Muscle layer of colon (tissue), 2 donors: ENCODE measurements around the gene FBXO8.

Experiments used
- H3K27ac ChIP-seq: one replicate; pipeline ENCODE4 v1.7.0; 2013; ENCODE audit warnings: low read depth, mild to moderate bottlenecking, low read length, moderate library complexity
- H3K27me3 ChIP-seq, 2 donors: one replicate each; pipeline ENCODE4 v1.7.0; 2013; ENCODE audit warnings: low read length in 2 of 2, mild to moderate bottlenecking in 2 of 2; ENCODE audit not compliant: insufficient read depth in 2 of 2, control insufficient read depth in 1 of 2
- H3K36me3 ChIP-seq: one replicate; pipeline ENCODE4 v1.7.0; 2013; ENCODE audit warnings: mild to moderate bottlenecking, low read length; ENCODE audit not compliant: insufficient read depth
- H3K4me1 ChIP-seq: one replicate; pipeline ENCODE4 v1.7.0; 2013; ENCODE audit warnings: mild to moderate bottlenecking, low read length; ENCODE audit not compliant: insufficient read depth
- H3K4me3 ChIP-seq, 2 donors: one replicate each; pipeline ENCODE4 v1.7.0; 2013; ENCODE audit warnings: low read length in 2 of 2, low read depth in 1 of 2, mild to moderate bottlenecking in 1 of 2, moderate library complexity in 1 of 2
- H3K9ac ChIP-seq: one replicate; pipeline ENCODE4 v1.7.0; 2013; ENCODE audit warnings: low read length
- H3K9me3 ChIP-seq: one replicate; pipeline ENCODE4 v1.7.0; 2013; ENCODE audit warnings: mild to moderate bottlenecking, low read length
- donor health status: abdominal sarcoma.
- donor health status: Adenocarcinoma of cecum.

Gene FBXO8

DNA sequence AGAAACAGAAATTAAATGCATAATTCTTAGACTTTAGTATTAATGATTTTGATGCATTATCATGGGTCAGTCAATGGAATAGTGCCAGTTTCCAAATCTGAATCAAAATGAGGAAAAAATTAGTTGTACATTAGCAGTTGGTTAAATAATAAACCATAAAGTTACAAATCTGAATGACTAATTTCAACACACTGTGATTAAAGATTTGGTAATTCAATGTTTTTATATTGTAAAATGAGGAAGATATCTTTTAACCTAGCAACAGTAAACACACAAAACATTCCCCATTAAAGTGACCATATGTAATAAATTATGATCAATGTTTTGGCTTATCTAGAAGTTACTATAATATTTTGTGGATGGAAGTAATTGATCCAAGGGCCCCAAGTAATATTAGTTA lies 1.6 kb downstream of the FBXO8 start:
- peak overlapping the region in 1 of 2 donors; percentile 89 for H3K4me3 ChIP-seq
- H3K27me3 ChIP-seq = no peaks in the 10 kb centered on the region
- H3K36me3 ChIP-seq = peaks cover 7% of the 10 kb centered on the region
- H3K9me3 ChIP-seq = no peaks in the 10 kb centered on the region
- no peak overlapping the region for H3K9ac ChIP-seq
- H3K27ac ChIP-seq = no peak overlapping the region
- peaks cover 36% of the 10 kb centered on the region for H3K4me1 ChIP-seq

DNA sequence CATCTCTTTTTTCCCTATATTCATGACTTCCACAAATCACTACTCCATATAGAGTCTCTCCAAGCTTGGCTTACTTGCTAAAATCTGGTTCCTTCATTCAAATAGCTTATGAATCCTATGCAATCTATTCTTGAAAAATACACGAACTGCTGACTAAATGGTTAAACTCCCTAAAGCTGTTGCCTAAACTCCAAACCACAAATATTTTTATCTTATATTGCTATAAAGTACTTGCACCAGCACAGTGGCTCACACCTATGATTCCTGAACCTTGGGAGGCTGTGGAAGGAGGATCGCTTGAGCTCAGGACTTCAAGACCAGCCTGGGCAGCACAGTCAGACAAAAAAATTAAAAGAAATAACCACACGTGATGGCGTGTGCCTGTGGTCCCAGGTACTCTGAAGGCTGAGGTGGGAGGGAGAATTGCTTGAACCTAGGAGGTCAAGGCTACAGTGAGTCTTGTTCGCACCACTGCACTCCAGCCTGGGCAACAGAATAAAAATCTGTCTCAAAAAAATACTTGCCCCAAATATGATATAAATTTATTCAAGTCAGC lies 2.2 kb downstream of the FBXO8 start:
- H3K4me3 ChIP-seq = no peak overlapping the region
- H3K36me3 ChIP-seq = peaks cover 7% of the 10 kb centered on the region
- peaks cover 36% of the 10 kb centered on the region for H3K4me1 ChIP-seq
- H3K9ac ChIP-seq = no peak overlapping the region
- H3K27ac ChIP-seq = no peak overlapping the region
- no peaks in the 10 kb centered on the region for H3K9me3 ChIP-seq
- no peaks in the 10 kb centered on the region for H3K27me3 ChIP-seq

DNA sequence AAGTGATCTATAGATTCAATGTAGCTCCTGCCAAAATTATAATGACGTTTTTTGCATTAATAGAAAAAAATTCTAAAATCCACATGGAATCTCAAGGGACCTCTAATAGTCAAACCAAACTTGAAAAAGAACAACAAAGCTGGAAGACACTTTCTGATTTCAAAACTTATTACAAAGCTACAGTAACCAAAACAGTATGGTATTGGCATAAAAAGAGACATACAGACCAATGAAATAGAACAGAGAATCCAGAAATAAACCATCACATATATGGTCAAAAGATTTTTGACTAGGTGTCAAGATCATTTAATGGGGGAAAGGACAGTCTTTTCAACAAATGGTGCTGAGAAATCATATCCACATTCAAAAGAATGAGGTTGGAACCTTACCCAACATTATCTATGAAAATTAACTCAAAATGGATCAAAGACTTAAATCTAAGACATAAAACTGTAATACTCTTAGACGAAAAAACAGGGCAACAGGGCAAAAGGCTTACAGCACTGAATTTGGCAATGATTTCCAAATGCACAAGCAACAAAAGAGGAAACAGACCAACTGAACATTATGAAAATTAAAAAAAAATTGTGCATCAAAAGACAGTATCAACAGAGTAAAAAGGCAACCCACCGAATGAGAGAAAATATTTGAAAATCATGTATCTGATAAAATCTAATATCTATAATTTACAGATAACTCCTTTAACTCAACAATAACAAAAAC lies 3.9 kb downstream of the FBXO8 start:
- Histone ChIP-seq H3K36me3 (peaks cover 7% of the 10 kb centered on the region), H3K9me3 (no peaks in the 10 kb centered on the region), H3K27me3 (no peaks in the 10 kb centered on the region), H3K4me3 (no peak overlapping the region), H3K4me1 (peaks cover 22% of the 10 kb centered on the region), H3K9ac (no peak overlapping the region), H3K27ac (no peak overlapping the region)

DNA sequence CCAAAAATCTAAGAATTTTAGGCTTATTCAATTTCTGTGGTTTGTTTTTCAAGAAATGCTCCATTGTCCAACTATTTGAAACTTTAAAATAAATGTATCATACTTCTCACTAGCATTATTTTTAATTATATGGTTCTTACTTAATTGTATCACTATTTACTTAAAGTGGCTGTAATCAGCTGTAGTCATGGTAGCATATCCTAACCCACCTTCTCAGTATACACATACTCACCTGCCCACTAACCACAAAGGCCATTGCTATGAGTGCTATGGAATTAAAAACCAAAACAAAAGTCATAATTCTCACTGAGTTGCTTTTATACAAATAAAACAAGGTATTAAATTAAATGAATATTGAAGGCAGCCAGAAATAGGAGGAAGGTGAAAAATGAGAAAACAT lies 5.0 kb downstream of the FBXO8 start:
- Histone ChIP-seq H3K4me1 (peaks cover 24% of the 10 kb centered on the region), H3K4me3 (no peak overlapping the region), H3K27ac (no peak overlapping the region), H3K9ac (no peak overlapping the region), H3K27me3 (no peaks in the 10 kb centered on the region), H3K9me3 (no peaks in the 10 kb centered on the region), H3K36me3 (peaks cover 7% of the 10 kb centered on the region)

DNA sequence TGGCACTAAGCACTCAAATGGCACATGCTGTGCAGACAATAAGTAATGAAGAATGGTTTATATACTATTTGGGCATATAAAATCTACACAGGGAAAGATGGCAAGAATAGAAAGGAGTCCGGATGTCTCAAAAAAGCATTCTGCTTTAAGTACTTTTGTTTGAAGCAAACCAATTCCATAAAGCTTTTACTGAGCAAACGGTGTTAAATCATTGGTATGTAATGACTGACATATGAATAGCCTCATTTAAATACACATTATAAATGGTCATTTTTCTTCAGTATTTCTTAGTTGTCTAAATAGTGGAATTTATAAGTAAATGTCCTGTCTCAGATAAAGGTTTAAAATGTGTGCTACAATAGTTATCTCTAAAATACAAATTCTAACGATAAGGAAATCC lies 6.0 kb downstream of the FBXO8 start:
- Histone ChIP-seq H3K9ac (no peak overlapping the region), H3K4me3 (no peak overlapping the region), H3K27me3 (no peaks in the 10 kb centered on the region), H3K36me3 (peaks cover 7% of the 10 kb centered on the region), H3K9me3 (no peaks in the 10 kb centered on the region), H3K27ac (no peak overlapping the region), H3K4me1 (peaks cover 24% of the 10 kb centered on the region)

DNA sequence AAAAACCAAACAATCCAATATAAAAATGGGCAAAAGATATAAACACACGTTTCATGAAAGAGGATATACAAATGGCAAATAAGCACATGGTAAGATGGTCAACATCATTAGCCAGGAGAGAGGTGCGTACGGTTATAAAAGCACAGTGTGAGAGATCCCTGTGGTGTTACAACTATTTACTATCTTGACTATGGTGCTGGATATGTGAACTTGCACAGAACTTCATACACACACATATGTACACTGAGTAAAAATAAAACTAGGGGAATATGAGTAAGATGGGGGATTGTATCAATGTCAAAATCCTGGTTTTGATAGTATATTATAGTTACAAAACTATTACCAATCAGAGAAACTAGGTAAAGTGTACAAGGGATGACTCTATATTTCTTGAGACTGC lies 8.4 kb downstream of the FBXO8 start:
- Histone ChIP-seq H3K9me3 (no peaks in the 10 kb centered on the region), H3K27ac (no peak overlapping the region), H3K9ac (no peak overlapping the region), H3K4me1 (peaks cover 14% of the 10 kb centered on the region), H3K4me3 (no peak overlapping the region), H3K36me3 (peaks cover 2% of the 10 kb centered on the region), H3K27me3 (no peaks in the 10 kb centered on the region)

DNA sequence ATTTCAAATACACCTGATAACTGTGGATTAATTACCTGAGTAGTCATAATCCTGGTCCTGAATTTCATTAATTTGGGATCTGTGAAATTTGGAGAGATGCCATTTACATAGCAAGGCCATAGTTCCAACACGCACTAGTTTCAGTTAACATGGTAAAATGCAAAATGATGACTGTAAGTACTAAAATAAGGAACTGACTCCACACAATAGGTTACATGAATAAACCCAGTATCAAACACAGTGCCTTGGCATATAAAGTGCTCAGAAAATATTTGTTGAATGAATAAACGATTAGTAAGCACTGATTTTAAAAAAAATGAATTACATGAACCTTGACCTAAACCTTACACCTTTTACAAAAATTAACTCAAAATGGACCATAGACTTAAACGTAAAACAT lies 9.0 kb downstream of the FBXO8 start:
- Histone ChIP-seq H3K27me3 (no peaks in the 10 kb centered on the region), H3K27ac (no peak overlapping the region), H3K4me1 (peaks cover 13% of the 10 kb centered on the region), H3K36me3 (no peaks in the 10 kb centered on the region), H3K9me3 (no peaks in the 10 kb centered on the region), H3K9ac (no peak overlapping the region), H3K4me3 (no peak overlapping the region)

DNA sequence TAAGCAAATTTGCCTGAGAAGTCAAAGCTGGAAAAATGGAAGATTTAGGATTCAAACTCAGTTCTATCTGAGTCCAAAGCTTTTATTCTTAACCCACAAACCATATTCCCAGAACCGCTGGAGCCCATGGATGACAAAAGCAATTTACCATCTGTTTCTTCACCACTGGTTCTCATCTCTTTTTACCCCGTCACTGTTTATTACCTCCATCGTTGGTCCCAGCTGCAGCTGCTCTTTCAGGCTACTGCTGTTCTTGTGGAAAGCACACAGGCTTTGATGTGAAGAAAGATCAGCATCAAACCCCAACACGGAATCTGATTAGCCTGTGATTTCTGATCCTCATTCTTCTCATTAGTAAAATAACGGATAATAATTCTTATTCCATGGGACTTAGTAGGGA lies 9.5 kb downstream of the FBXO8 start:
- Histone ChIP-seq H3K9me3 (no peaks in the 10 kb centered on the region), H3K4me3 (no peak overlapping the region), H3K4me1 (peaks cover 13% of the 10 kb centered on the region), H3K27ac (no peak overlapping the region), H3K36me3 (no peaks in the 10 kb centered on the region), H3K27me3 (no peaks in the 10 kb centered on the region), H3K9ac (no peak overlapping the region)

DNA sequence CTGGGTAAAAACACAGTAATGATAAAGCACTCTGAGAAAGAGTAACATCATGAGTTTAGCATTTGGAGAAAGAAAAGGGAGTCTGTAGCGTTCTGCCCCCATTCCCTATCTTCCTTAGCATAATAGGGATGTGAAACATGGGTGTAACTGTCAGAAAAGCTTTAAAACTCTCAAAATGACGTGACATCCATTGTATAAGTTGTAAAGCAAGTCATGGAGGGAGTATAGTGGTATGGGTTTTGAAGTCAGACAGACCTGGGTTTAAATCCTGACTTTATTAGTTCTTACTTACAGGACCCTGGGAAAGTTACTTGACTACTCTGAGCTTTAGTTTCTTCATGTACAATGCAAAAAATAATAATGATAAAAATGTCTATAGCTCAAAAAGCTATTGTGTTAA lies 17.1 kb downstream of the FBXO8 start:
- Histone ChIP-seq H3K9ac (no peak overlapping the region), H3K27me3 (no peaks in the 10 kb centered on the region), H3K4me3 (no peak overlapping the region), H3K27ac (no peak overlapping the region), H3K36me3 (no peaks in the 10 kb centered on the region), H3K4me1 (peaks cover 26% of the 10 kb centered on the region), H3K9me3 (no peaks in the 10 kb centered on the region)

DNA sequence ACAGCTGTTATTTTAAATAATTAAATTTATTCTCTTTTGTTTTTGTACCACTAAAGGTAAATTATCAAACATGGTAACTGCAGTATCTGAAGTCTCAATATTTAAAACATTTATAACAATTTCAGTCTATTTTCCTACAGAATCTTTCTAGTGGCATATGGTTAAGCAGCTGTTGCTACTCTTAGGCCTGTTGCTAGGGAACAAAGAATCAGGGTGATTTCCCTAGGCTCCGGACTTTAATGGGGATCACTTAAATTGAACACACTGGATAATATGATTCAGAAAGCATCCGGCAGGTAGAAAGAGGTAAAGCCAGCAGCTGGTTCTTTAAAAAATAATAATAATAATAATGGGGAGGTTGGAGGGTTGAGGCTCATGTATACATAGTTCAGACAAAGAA lies 17.6 kb downstream of the FBXO8 start:
- no peaks in the 10 kb centered on the region for H3K36me3 ChIP-seq
- H3K27ac ChIP-seq = no peak overlapping the region
- no peak overlapping the region for H3K4me3 ChIP-seq

DNA sequence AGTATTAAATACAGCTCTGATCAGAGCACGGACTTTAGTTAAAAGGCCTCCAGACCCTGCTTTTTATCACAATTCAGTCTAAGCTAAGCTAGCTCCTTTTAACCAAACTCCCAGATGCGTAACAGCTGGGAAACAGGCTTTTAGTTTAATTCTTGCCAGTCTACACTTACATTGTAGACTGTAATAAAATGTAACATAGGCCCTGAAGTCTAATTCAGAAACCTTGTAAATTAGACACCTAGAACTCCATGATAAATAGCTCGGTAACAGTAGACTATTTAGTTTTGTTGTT lies 20.1 kb downstream of the FBXO8 start:
- no peak overlapping the region for H3K27ac ChIP-seq
- no peak overlapping the region for H3K4me3 ChIP-seq
- no peaks in the 10 kb centered on the region for H3K9me3 ChIP-seq
- peaks cover 43% of the 10 kb centered on the region for H3K4me1 ChIP-seq
- H3K36me3 ChIP-seq = peaks cover 4% of the 10 kb centered on the region
- H3K9ac ChIP-seq = no peak overlapping the region
- H3K27me3 ChIP-seq = no peaks in the 10 kb centered on the region

More for the DNA sequence above, 17.6 kb downstream of the FBXO8 start:
- Histone ChIP-seq H3K9me3 (no peaks in the 10 kb centered on the region), H3K4me1 (peaks cover 26% of the 10 kb centered on the region), H3K9ac (no peak overlapping the region), H3K27me3 (no peaks in the 10 kb centered on the region)
